GM12878 (cell line): ENCODE results near the gene MUC12. TPM values are rescaled to one million over a fixed set of nuclear protein-coding genes. Genes with fewer than 3 reads are reported as not detected.

Experiments used
- ATAC-seq: fragments of 200-7000 bp; cut with Tn5 transposase; 3 replicates; pipeline ENCODE4 v1.9.1; 2020; ENCODE audit warnings: mild to moderate bottlenecking, moderate library complexity
- BruUV-seq: library from RNA; stranded (reverse); fragments of 400-500 nt; replicated peaks from 2 replicates; lab custom pipeline; 2021; lab: Mats Ljungman, UMichigan
- CTCF ChIA-PET: fragments of 300-600 bp; sonication (Branson Sonifier 250); formaldehyde crosslinking; extraction: SDS; loops from one replicate; lab custom pipeline; 2021; ENCODE audit warnings: inconsistent platforms; lab: Yijun Ruan, JAX
- POLR2A ChIA-PET: fragments of 350-600 bp; formaldehyde crosslinking; extraction: SDS; loops from one replicate; lab custom pipeline; 2021; ENCODE audit warnings: inconsistent platforms; lab: Charles Lee
- RAD21 ChIA-PET: fragments of 300-600 bp; sonication (Branson Sonifier 250); formaldehyde crosslinking; loops from one replicate; lab custom pipeline; 2023; ENCODE audit warnings: antibody characterized with exemption; ENCODE audit not compliant: unreplicated experiment; lab: Charles Lee
- SMC1A ChIA-PET: fragments of 300-600 bp; sonication (Branson Sonifier 250); formaldehyde crosslinking; loops from one replicate; lab custom pipeline; 2023; ENCODE audit not compliant: unreplicated experiment, uncharacterized antibody; lab: Charles Lee
- DNase-seq: peaks from one replicate; pipeline ENCODE4 v3.0.0-alpha.2; 2011; ENCODE audit warnings: low read depth, low spot score
- FAIRE-seq: peaks from 3 replicates; lab custom pipeline; 2011; peaks lifted over from hg19 to GRCh38; lab: Jason Lieb, UNC
- H2AFZ ChIP-seq: 2 replicates; pipeline ENCODE4 v1.6.0; 2011; ENCODE audit warnings: low read depth, low read length, control low read depth; ENCODE audit not compliant: control insufficient read depth
- H3K27ac ChIP-seq: 2 replicates; pipeline ENCODE4 v1.5.1; 2011; ENCODE audit warnings: control low read depth; ENCODE audit not compliant: control insufficient read depth, insufficient read depth
- H3K27me3 ChIP-seq, 2 experiments: replicated peaks in 1 of 2; 2 replicates each; pipeline versions ENCODE4 v1.6.0 to v1.6.1; 2011; ENCODE audit warnings: low read length in 1 of 2; ENCODE audit not compliant: control insufficient read depth in 2 of 2, insufficient read depth in 2 of 2
- H3K36me3 ChIP-seq, 2 experiments: 2 replicates each; pipeline ENCODE4 v1.5.1; 2011; ENCODE audit warnings: low read length in 1 of 2; ENCODE audit not compliant: control insufficient read depth in 2 of 2, insufficient read depth in 2 of 2
- H3K4me1 ChIP-seq: 2 replicates; pipeline ENCODE4 v1.6.1; 2011; ENCODE audit warnings: mild to moderate bottlenecking, low read length, moderate library complexity, mixed read lengths; ENCODE audit not compliant: control insufficient read depth, insufficient read depth
- H3K4me2 ChIP-seq: 2 replicates; pipeline ENCODE4 v1.6.0; 2011; ENCODE audit warnings: control low read depth; ENCODE audit not compliant: control insufficient read depth, insufficient read depth
- H3K4me3 ChIP-seq: fragments of 200-600 bp; sonication (generic); 2 replicates; pipeline ENCODE4 v1.5.1; 2016
- H3K79me2 ChIP-seq: 2 replicates; pipeline ENCODE4 v1.6.0; 2011; ENCODE audit warnings: low read length; ENCODE audit not compliant: control insufficient read depth, insufficient read depth
- H3K9ac ChIP-seq: 2 replicates; pipeline ENCODE4 v1.8.0; 2011; ENCODE audit warnings: low read length, control low read depth, mixed read lengths; ENCODE audit not compliant: control insufficient read depth, insufficient read depth
- H3K9me3 ChIP-seq: replicated peaks from 3 replicates; pipeline ENCODE4 v1.5.1; 2011; ENCODE audit warnings: mild to moderate bottlenecking, low read length; ENCODE audit not compliant: control insufficient read depth, insufficient read depth
- H4K20me1 ChIP-seq: 2 replicates; pipeline ENCODE4 v1.6.0; 2011; ENCODE audit not compliant: control insufficient read depth, insufficient read depth
- BCLAF1 ChIP-seq: fragments of 450-650 bp; IDR thresholded peaks from 2 replicates; pipeline ENCODE4 v1.6.1; 2017; ENCODE audit warnings: antibody characterized with exemption, mild to moderate bottlenecking, moderate library complexity
- E2F8 ChIP-seq: fragments of 450-650 bp; IDR thresholded peaks from 2 replicates; pipeline ENCODE4 v1.6.1; 2018; ENCODE audit warnings: mild to moderate bottlenecking, low read depth, moderate library complexity; ENCODE audit not compliant: partially characterized antibody
- ESRRA ChIP-seq: IDR thresholded peaks from 2 replicates; pipeline ENCODE4 v1.6.1; 2012; ENCODE audit warnings: mild to moderate bottlenecking, low read length, improper control_type of control experiment
- GABPA ChIP-seq: IDR thresholded peaks from 2 replicates; pipeline ENCODE4 v1.6.1; 2014; ENCODE audit warnings: antibody characterized with exemption, low read depth, mild to moderate bottlenecking, inconsistent platforms
- IRF5 ChIP-seq: fragments of 450-650 bp; IDR thresholded peaks from 2 replicates; pipeline ENCODE4 v1.6.1; 2017; ENCODE audit warnings: borderline replicate concordance
- NFYB ChIP-seq: IDR thresholded peaks from 2 replicates; pipeline ENCODE4 v1.6.1; 2011; ENCODE audit warnings: low read depth, mild to moderate bottlenecking, low read length, improper control_type of control experiment, moderate library complexity; ENCODE audit not compliant: insufficient read depth
- NKRF ChIP-seq: fragments of 450-650 bp; conservative IDR thresholded peaks from 2 replicates; pipeline ENCODE4 v1.6.1; 2017; ENCODE audit warnings: mild to moderate bottlenecking, moderate library complexity
- PBX3 ChIP-seq: IDR thresholded peaks from 2 replicates; pipeline ENCODE4 v1.6.1; 2011; ENCODE audit warnings: mild to moderate bottlenecking, low read depth, low read length, moderate library complexity; ENCODE audit not compliant: insufficient replicate concordance
- RAD51 ChIP-seq: fragments of 450-650 bp; IDR thresholded peaks from 2 replicates; pipeline ENCODE4 v1.6.1; 2016; ENCODE audit warnings: moderate library complexity, mild to moderate bottlenecking, inconsistent platforms
- RELB ChIP-seq: fragments of 450-650 bp; IDR thresholded peaks from 2 replicates; pipeline ENCODE4 v1.6.1; 2017; ENCODE audit warnings: low read depth, mild to moderate bottlenecking, moderate library complexity
- RUNX3 ChIP-seq: IDR thresholded peaks from 2 replicates; pipeline ENCODE4 v1.6.1; 2012; ENCODE audit warnings: low read length, inconsistent platforms
- SRF ChIP-seq, 2 experiments: IDR thresholded peaks; 2 replicates each; pipeline ENCODE4 v1.6.1; 2011; ENCODE audit warnings: low read depth in 2 of 2, low read length in 2 of 2, mild to moderate bottlenecking in 1 of 2, moderate library complexity in 1 of 2
- WGBS: methylation state at CpG from one replicate; pipeline ENCODE4 v1.1.6; 2016; ENCODE audit warnings: low lambda C conversion rate; ENCODE audit not compliant: insufficient replicate concordance, insufficient coverage; ENCODE audit errors: missing lambda C conversion rate; 5-methylcytosine and 5-hydroxymethylcytosine counted together
- in situ Hi-C: fragments of 300-500 bp; cut with MboI; formaldehyde crosslinking; loops from 9 replicates; pipeline ENCODE4 v1.14.3; 2018; ENCODE audit warnings: mixed read lengths
- intact Hi-C: fragments of 100-400 bp; cut with micrococcal nuclease; formaldehyde crosslinking; loops from one replicate; pipeline ENCODE4 v1.14.2; 2022; ENCODE audit not compliant: unreplicated experiment
- polyA plus RNA-seq, 11 experiments: library from polyadenylated mRNA; depleted of rRNA in 4 of 11; unstranded in 6 of 11; stranded (reverse) in 5 of 11; fragments of >200 nt; fragmentation: Nextera tagmentation in 4 of 11; fragmentation: Illumina TruSeq in 1 of 11; extraction: Ambion mirVana in 4 of 11; extraction: Trizol in 1 of 11; gene quantifications; 1 replicate in 1 of 11; 2 replicates in 10 of 11; pipeline versions ENCODE4 v1.2.1 to v1.2.3, GENCODE V29; 2011 to 2016; ENCODE audit warnings: inconsistent platforms in 2 of 11, missing spikeins in 2 of 11, low read depth in 1 of 11
- total RNA-seq, 4 experiments: library from RNA; depleted of rRNA in 3 of 4; stranded (reverse); fragments of >200 nt in 3 of 4; fragmentation: Illumina TruSeq in 1 of 4; extraction: Trizol in 1 of 4; gene quantifications; 2 replicates each; pipeline versions ENCODE4 v1.2.1 to v1.2.3, GENCODE V29; 2013 to 2021

The MUC12 gene
- total and polyA plus RNA-seq, 10 of the 15 experiments (the other 5 are each of a cell fraction or from before 2014, with no cell fraction given) = 1.7 to 4.5 (median 2.6) TPM

- 65% methylated on average over 4 of the region's 5 CpGs for WGBS
- in situ Hi-C loops = no loop called here
- TF ChIP-seq NFYB (no peak), RUNX3 (no peak), BCLAF1 (no peak), PBX3 (no peak), E2F8 (no peak), SRF (IDR thresholded peaks at IDR 0.05; ENCODE audit: low read depth in 2 of 2, low read length in 2 of 2) (no peak), IRF5 (no peak), GABPA (no peak), RAD51 (no peak), NKRF (no peak), ESRRA (no peak), RELB (no peak)
These were observed 40.3 kb downstream of the MUC12 start for GRCh38 chr7:101009629-101010028.

More at GRCh38 chr7:101009629-101010028, 40.3 kb downstream of the MUC12 start:
- H3K79me2 ChIP-seq = no peaks in the 10 kb centered on the region
- no peak overlapping the region for H2AFZ ChIP-seq
- FAIRE-seq = no peak
- CTCF ChIA-PET = no interaction called here
- RAD21 ChIA-PET = no interaction called here
- H3K27ac ChIP-seq = no peak overlapping the region
- intact Hi-C loops = no loop called here
- H3K9me3 ChIP-seq = no peaks in the 10 kb centered on the region; the same call in 2 of the 3 replicates
- POLR2A ChIA-PET = no interaction called here
- BruUV-seq = no TSS peak
- no peaks in the 10 kb centered on the region for H4K20me1 ChIP-seq
- no peak overlapping the region for H3K4me3 ChIP-seq
- no peaks in the 10 kb centered on the region for H3K4me1 ChIP-seq
- no peak for ATAC-seq
- no peak overlapping the region for H3K9ac ChIP-seq
- no peak overlapping the region for H3K4me2 ChIP-seq
- H3K36me3 ChIP-seq = no peaks in the 10 kb centered on the region; a peak in 1 of 4 replicates
- SMC1A ChIA-PET = no interaction called here
- no peak for DNase-seq
- H3K27me3 ChIP-seq = no peaks in the 10 kb centered on the region
